Mesenchymal stem cell (in vitro differentiated cells and primary cell): ENCODE measurements around the gene FFAR2.
"Not testable (repeated sequence)": the region's sequence is repeated elsewhere in the genome, so short reads cannot be mapped to it uniquely, and the experiment has no call there.

Source experiments
- DNase-seq: peaks from one replicate; pipeline ENCODE4 v3.0.0-alpha.2; 2013
- H2AFZ ChIP-seq: one replicate; pipeline ENCODE4 v1.6.1; 2013; ENCODE audit warnings: low read depth, mild to moderate bottlenecking, control low read depth, inconsistent platforms, low read length, moderate library complexity
- H2AK5ac ChIP-seq: 2 replicates; pipeline ENCODE4 v1.6.1; 2013; ENCODE audit warnings: low read length, moderate library complexity, mild to moderate bottlenecking, inconsistent platforms; ENCODE audit not compliant: severe bottlenecking
- H2BK120ac ChIP-seq: one replicate; pipeline ENCODE4 v1.6.1; 2013; ENCODE audit warnings: low read depth, mild to moderate bottlenecking, inconsistent platforms, low read length, moderate library complexity
- H2BK12ac ChIP-seq, 2 experiments: one replicate each; pipeline ENCODE4 v1.6.1; 2013; ENCODE audit warnings: inconsistent platforms in 2 of 2, low read length in 2 of 2, mild to moderate bottlenecking in 2 of 2, moderate library complexity in 2 of 2, control low read depth in 1 of 2
- H2BK15ac ChIP-seq: one replicate; pipeline ENCODE4 v1.6.1; 2013; ENCODE audit warnings: mild to moderate bottlenecking, low read depth, inconsistent platforms; ENCODE audit not compliant: poor library complexity, severe bottlenecking
- H2BK5ac ChIP-seq: 2 replicates; pipeline ENCODE4 v1.6.1; 2013; ENCODE audit warnings: low read depth, mild to moderate bottlenecking, low read length, control low read depth, inconsistent platforms; ENCODE audit not compliant: poor library complexity, severe bottlenecking
- H3K14ac ChIP-seq, 2 experiments: one replicate each; pipeline ENCODE4 v1.6.1; 2013; ENCODE audit warnings: inconsistent platforms in 2 of 2, low read length in 2 of 2, control low read depth in 1 of 2, mild to moderate bottlenecking in 1 of 2, moderate library complexity in 1 of 2
- H3K18ac ChIP-seq, 2 experiments: one replicate each; pipeline ENCODE4 v1.6.1; 2013; ENCODE audit warnings: inconsistent platforms in 2 of 2, low read length in 2 of 2, control low read depth in 1 of 2, low read depth in 1 of 2, mild to moderate bottlenecking in 1 of 2
- H3K23ac ChIP-seq, 2 experiments: one replicate each; pipeline ENCODE4 v1.6.1; 2013; ENCODE audit warnings: inconsistent platforms in 2 of 2, low read length in 2 of 2, mild to moderate bottlenecking in 2 of 2, moderate library complexity in 2 of 2, control low read depth in 1 of 2
- H3K27ac ChIP-seq: 2 replicates; pipeline ENCODE4 v1.5.1; 2013; ENCODE audit warnings: mild to moderate bottlenecking, moderate library complexity, low read length, control low read depth, inconsistent platforms; ENCODE audit not compliant: poor library complexity, severe bottlenecking
- H3K27me3 ChIP-seq, 2 experiments: 2 replicates each; pipeline versions ENCODE4 v1.6.1 to v1.7.0; 2013; ENCODE audit warnings: low read length in 2 of 2, mild to moderate bottlenecking in 2 of 2, moderate library complexity in 2 of 2, control low read depth in 1 of 2, inconsistent platforms in 1 of 2; ENCODE audit not compliant: control insufficient read depth in 1 of 2, insufficient read depth in 1 of 2
- H3K36me3 ChIP-seq, 2 experiments: 2 replicates each; pipeline versions ENCODE4 v1.6.1 to v1.7.0; 2013; ENCODE audit warnings: low read length in 2 of 2, control low read depth in 1 of 2, inconsistent platforms in 1 of 2, low read depth in 1 of 2, mild to moderate bottlenecking in 1 of 2; ENCODE audit not compliant: insufficient read depth in 2 of 2, control insufficient read depth in 1 of 2
- H3K4ac ChIP-seq, 2 experiments: one replicate each; pipeline ENCODE4 v1.6.1; 2013; ENCODE audit warnings: inconsistent platforms in 2 of 2, low read length in 2 of 2, mild to moderate bottlenecking in 2 of 2, moderate library complexity in 2 of 2, control low read depth in 1 of 2, low read depth in 1 of 2
- H3K4me1 ChIP-seq: 2 replicates; pipeline ENCODE4 v1.6.1; 2013; ENCODE audit warnings: low read depth, low read length, control low read depth; ENCODE audit not compliant: control insufficient read depth, insufficient read depth
- H3K4me2 ChIP-seq: 2 replicates; pipeline ENCODE4 v1.6.1; 2013; ENCODE audit warnings: low read length, mild to moderate bottlenecking, inconsistent platforms; ENCODE audit not compliant: poor library complexity, severe bottlenecking
- H3K4me3 ChIP-seq, 2 experiments: 2 replicates each; pipeline versions ENCODE4 v1.5.1 to v1.7.0; 2013; ENCODE audit warnings: low read length in 2 of 2, mild to moderate bottlenecking in 2 of 2, control low read depth in 1 of 2, low read depth in 1 of 2; ENCODE audit not compliant: insufficient read depth in 1 of 2
- H3K79me1 ChIP-seq: replicated peaks from 2 replicates; pipeline ENCODE4 v1.6.1; 2013; ENCODE audit warnings: mild to moderate bottlenecking, control low read depth, low read length, inconsistent platforms; ENCODE audit not compliant: poor library complexity, severe bottlenecking
- H3K9ac ChIP-seq: 2 replicates; pipeline ENCODE4 v1.7.0; 2013; ENCODE audit warnings: mild to moderate bottlenecking, low read length, moderate library complexity
- H3K9me3 ChIP-seq: 2 replicates; pipeline ENCODE4 v1.7.0; 2013; ENCODE audit warnings: mild to moderate bottlenecking, low read length; ENCODE audit not compliant: control insufficient read depth
- H4K8ac ChIP-seq: one replicate; pipeline ENCODE4 v1.6.1; 2013; ENCODE audit warnings: inconsistent platforms, mild to moderate bottlenecking, low read length, moderate library complexity
- H4K91ac ChIP-seq: one replicate; pipeline ENCODE4 v1.6.1; 2013; ENCODE audit warnings: mild to moderate bottlenecking, low read length, inconsistent platforms
- WGBS: methylation state at CpG from one replicate; pipeline ENCODE4 v1.1.7; 2013; ENCODE audit warnings: mixed read lengths; 5-methylcytosine and 5-hydroxymethylcytosine counted together

The FFAR2 gene

GRCh38 chr19:35460608-35461007, 12.6 kb downstream of the FFAR2 start:
- Histone ChIP-seq H3K36me3 (no peaks in the 10 kb centered on the region), H3K23ac (no peak overlapping the region), H3K4ac (no peak overlapping the region), H2BK12ac (no peak overlapping the region), H2BK15ac (no peak overlapping the region), H3K9ac (no peak overlapping the region), H2AK5ac (no peak overlapping the region), H3K9me3 (no peaks in the 10 kb centered on the region), H4K91ac (no peak overlapping the region), H3K14ac (no peak overlapping the region), H3K4me3 (no peak overlapping the region), H3K27ac (no peak overlapping the region), H4K8ac (peak overlapping the region; percentile 2), H3K27me3 (peaks cover 6 to 16% of the 10 kb centered on the region in 2 experiments), H3K18ac (no peak overlapping the region), H2BK5ac (no peak overlapping the region), H2BK120ac (no peak overlapping the region), H3K4me1 (peaks cover 7% of the 10 kb centered on the region), H3K79me1 (no peaks in the 10 kb centered on the region), H2AFZ (no peak overlapping the region), H3K4me2 (no peak overlapping the region)
- 81% methylated on average over 7 of the region's 10 CpGs for WGBS
- peak; percentile 52 for DNase-seq

DNA sequence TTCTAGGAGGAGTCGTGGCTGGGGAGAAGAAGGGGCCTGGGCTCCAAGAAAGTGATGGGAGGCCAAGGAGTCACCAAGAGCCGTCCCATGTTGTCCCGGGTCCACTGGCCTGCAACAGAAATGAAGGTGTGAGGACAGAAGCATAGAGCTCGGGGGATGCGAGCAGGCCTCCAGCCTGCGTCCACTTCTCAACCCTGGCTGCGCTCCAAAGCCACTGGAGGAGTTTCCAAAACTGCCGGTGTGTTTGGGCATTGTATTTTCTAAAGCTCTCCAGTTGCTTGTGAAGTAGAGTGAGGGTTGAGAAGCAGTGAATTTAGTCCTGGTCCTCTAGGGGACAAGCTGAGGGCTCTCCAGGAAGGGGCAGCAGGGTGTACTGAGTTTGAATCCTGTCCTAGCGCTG, 13.0 kb downstream of the FFAR2 start:
- H3K79me1 ChIP-seq = no peaks in the 10 kb centered on the region
- H3K23ac ChIP-seq = no peak overlapping the region
- no peak overlapping the region for H3K4me2 ChIP-seq
- DNase-seq = no peak
- peaks cover 6 to 16% of the 10 kb centered on the region in 2 experiments for H3K27me3 ChIP-seq
- no peak overlapping the region for H3K27ac ChIP-seq
- H2BK120ac ChIP-seq = no peak overlapping the region
- no peak overlapping the region for H2AK5ac ChIP-seq
- no peak overlapping the region for H3K4me3 ChIP-seq
- no peak overlapping the region for H3K14ac ChIP-seq
- peak overlapping the region in 1 of 2 experiments; percentile 21 for H2BK12ac ChIP-seq
- no peak overlapping the region for H3K18ac ChIP-seq
- H3K4me1 ChIP-seq = peaks cover 7% of the 10 kb centered on the region
- no peak overlapping the region for H4K8ac ChIP-seq
- H3K9me3 ChIP-seq = no peaks in the 10 kb centered on the region
- H2BK5ac ChIP-seq = no peak overlapping the region
- no peaks in the 10 kb centered on the region for H3K36me3 ChIP-seq
- no peak overlapping the region for H2BK15ac ChIP-seq
- 86% methylated on average over 9 of the region's 9 CpGs for WGBS
- no peak overlapping the region for H3K9ac ChIP-seq
- H4K91ac ChIP-seq = peak overlapping the region; percentile 14
- H3K4ac ChIP-seq = no peak overlapping the region
- no peak overlapping the region for H2AFZ ChIP-seq

- H3K4me3 ChIP-seq, H3K36me3 ChIP-seq, H3K14ac ChIP-seq, H3K9me3 ChIP-seq, H3K4me2 ChIP-seq, H2BK15ac ChIP-seq, H2BK5ac ChIP-seq, H3K9ac ChIP-seq, DNase-seq, H3K4ac ChIP-seq, H3K79me1 ChIP-seq, H3K18ac ChIP-seq, H2BK120ac ChIP-seq, H3K4me1 ChIP-seq, H3K27ac ChIP-seq, H4K91ac ChIP-seq, H2BK12ac ChIP-seq, H2AK5ac ChIP-seq, H2AFZ ChIP-seq, H4K8ac ChIP-seq, H3K23ac ChIP-seq: not testable (repeated sequence)
- peaks cover 12 to 16% of the 10 kb centered on the region in 2 experiments for H3K27me3 ChIP-seq
Measured at GRCh38 chr19:35461788-35462187, 13.7 kb downstream of the FFAR2 start.

- no peak overlapping the region for H3K4ac ChIP-seq
- peaks cover 7% of the 10 kb centered on the region for H3K4me1 ChIP-seq
- H4K8ac ChIP-seq = no peak overlapping the region
- H2AFZ ChIP-seq = no peak overlapping the region
- H2BK5ac ChIP-seq = no peak overlapping the region
- peaks cover 14 to 16% of the 10 kb centered on the region in 2 experiments for H3K27me3 ChIP-seq
- H3K14ac ChIP-seq = no peak overlapping the region
- no peak overlapping the region for H3K23ac ChIP-seq
- no peak overlapping the region for H3K9ac ChIP-seq
- no peak overlapping the region for H4K91ac ChIP-seq
- peak; percentile 29 for DNase-seq
- H3K79me1 ChIP-seq = no peaks in the 10 kb centered on the region
- H3K4me2 ChIP-seq = no peak overlapping the region
- H3K9me3 ChIP-seq = no peaks in the 10 kb centered on the region
- H2BK12ac ChIP-seq = no peak overlapping the region
- no peak overlapping the region for H2AK5ac ChIP-seq
- H3K18ac ChIP-seq = no peak overlapping the region
- no peak overlapping the region for H2BK15ac ChIP-seq
- WGBS = 23% methylated on average over 6 of the region's 6 CpGs
- no peak overlapping the region for H2BK120ac ChIP-seq
- H3K4me3 ChIP-seq = no peak overlapping the region
- H3K36me3 ChIP-seq = no peaks in the 10 kb centered on the region
- H3K27ac ChIP-seq = no peak overlapping the region
Measured at GRCh38 chr19:35462476-35462953, 14.5 kb downstream of the FFAR2 start.
